Measurements from ENCODE around the gene HIVEP3.

DNA sequence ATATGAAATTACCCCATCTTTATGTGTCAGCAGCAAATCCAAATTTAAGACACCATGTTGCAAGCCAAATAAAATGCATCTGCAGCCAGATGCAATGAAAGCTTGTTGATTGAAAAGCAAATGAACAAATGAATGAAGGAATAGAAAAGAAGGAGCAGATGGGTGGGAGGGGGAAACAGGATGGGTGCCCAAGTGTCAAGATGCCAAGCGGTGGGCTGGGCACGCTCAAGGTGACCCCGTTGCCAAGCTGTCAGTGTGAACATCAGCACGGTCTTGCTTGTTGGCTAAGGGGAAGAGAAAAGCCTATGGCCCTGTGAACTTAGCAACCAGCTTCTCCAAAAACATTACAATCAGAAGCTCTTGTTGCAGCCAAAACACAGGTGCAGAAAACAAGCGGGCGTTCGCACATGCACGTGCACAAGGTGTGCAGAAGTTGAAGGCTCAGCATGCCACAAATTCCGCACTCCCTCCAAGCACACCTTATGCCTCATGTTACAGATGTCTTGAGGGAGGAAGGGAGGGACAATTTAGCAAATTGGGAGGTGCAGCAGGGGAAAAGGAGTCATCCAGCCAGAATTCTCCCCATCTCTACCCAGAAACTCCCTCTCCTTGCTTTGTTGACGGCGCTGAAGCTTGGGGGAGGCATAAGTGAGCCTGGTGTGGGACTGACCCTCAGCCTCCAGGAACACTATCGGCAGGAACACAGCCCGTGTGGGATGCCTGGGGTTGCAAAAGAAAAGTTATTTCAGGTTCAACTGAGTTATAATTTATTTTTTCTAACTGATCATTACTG, 62.4 kb downstream of the HIVEP3 start:
- no peak for TF ChIP-seq RARA (CRISPR knock-in tag; IDR thresholded peaks at IDR 0.05)
- no peak for TF ChIP-seq NCOR1 (IDR thresholded peaks at IDR 0.05; ENCODE audit: borderline replicate concordance, low read length)
- no peak for TF ChIP-seq ZMYM3 (CRISPR knock-in tag; IDR thresholded peaks at IDR 0.05)

Measured in HepG2 (cell line).